Right lobe of liver (tissue), 6 donors: ENCODE measurements around the gene CA11. TPM values are rescaled to one million over a fixed set of nuclear protein-coding genes. Genes with fewer than 3 reads are reported as not detected.

Experiments
- ATAC-seq, 4 donors: fragments of 200-7000 bp; cut with Tn5 transposase; one replicate each; pipeline ENCODE4 v1.9.1; 2020; ENCODE audit warnings: mild to moderate bottlenecking in 4 of 4, moderate library complexity in 4 of 4
- DNase-seq, 3 donors: peaks; one replicate each; pipeline ENCODE4 v3.0.0-alpha.2; 2020
- H3K27ac ChIP-seq, 3 donors: fragments of 200-600 bp; one replicate each; pipeline ENCODE4 v1.8.0; 2022
- H3K27me3 ChIP-seq, 2 donors: fragments of 200-600 bp; one replicate each; pipeline ENCODE4 v1.8.0; 2022
- H3K36me3 ChIP-seq, 4 donors: fragments of 200-600 bp; sonication (generic) in 1 of 4; one replicate each; pipeline versions ENCODE4 v1.5.1 to v1.8.0; 2017 to 2022; ENCODE audit warnings: control low read depth in 1 of 4
- H3K4me1 ChIP-seq, 4 donors: fragments of 200-600 bp; sonication (generic) in 1 of 4; one replicate each; pipeline versions ENCODE4 v1.5.1 to v1.8.0; 2017 to 2022; ENCODE audit warnings: control low read depth in 1 of 4
- H3K4me3 ChIP-seq, 3 donors: fragments of 200-600 bp; one replicate each; pipeline ENCODE4 v1.8.0; 2022
- H3K9me3 ChIP-seq, 4 donors: fragments of 200-600 bp; sonication (generic) in 1 of 4; one replicate each; pipeline versions ENCODE4 v1.5.1 to v1.8.0; 2017 to 2022; ENCODE audit warnings: control low read depth in 1 of 4
- POLR2A ChIP-seq: fragments of 450-650 bp; IDR thresholded peaks from one replicate; pipeline ENCODE4 v1.6.1; 2017; ENCODE audit warnings: antibody characterized with exemption, mild to moderate bottlenecking
- WGBS: methylation state at CpG from one replicate; pipeline ENCODE4 v1.1.6; 2018; ENCODE audit warnings: low coverage, low lambda C conversion rate; ENCODE audit not compliant: insufficient coverage; ENCODE audit errors: missing lambda C conversion rate; 5-methylcytosine and 5-hydroxymethylcytosine counted together
- intact Hi-C, 2 donors: fragments of 100-400 bp; cut with DNase I; formaldehyde crosslinking; loops; one replicate each; pipeline versions ENCODE4 v1.11.2 to v1.14.1; 2022
- total RNA-seq, 6 experiments: library from RNA; depleted of rRNA in 2 of 6; stranded (reverse); fragments of >200 nt in 2 of 6; fragmentation: NEBNext Ultra II Directional in 3 of 6; extraction: Animal tissue kit (Norgen Biotek cat#: 25700) in 3 of 6; gene quantifications; one replicate each; pipeline versions ENCODE4 v1.1.0 to v1.2.4, GENCODE V29; 2016 to 2023
- TF ChIP-seq, protein P1 (sequence below), 4 donors: fragments of 200-600 bp in 3 of 4; fragments of 450-650 bp in 1 of 4; IDR thresholded peaks; one replicate each; pipeline versions ENCODE4 v1.5.1 to v1.8.0; 2016 to 2022; ENCODE audit warnings: antibody characterized with exemption in 4 of 4, mild to moderate bottlenecking in 2 of 4
- donor health status: DM: no; HTN: yes; CAD: no.
- donor health status: DM: no; HTN: no; CAD: no.
- donor health status: DM: no; HTN: no; CAD: no.
- donor health status: DM: no; HTN: yes; CAD: no.
- donor health status: DM: no; HTN: yes; CAD: no.

CA11 gene
- total RNA-seq, 6 experiments from 2014 or later: 0.25 to 2.0 (median 0.54) TPM

DNA sequence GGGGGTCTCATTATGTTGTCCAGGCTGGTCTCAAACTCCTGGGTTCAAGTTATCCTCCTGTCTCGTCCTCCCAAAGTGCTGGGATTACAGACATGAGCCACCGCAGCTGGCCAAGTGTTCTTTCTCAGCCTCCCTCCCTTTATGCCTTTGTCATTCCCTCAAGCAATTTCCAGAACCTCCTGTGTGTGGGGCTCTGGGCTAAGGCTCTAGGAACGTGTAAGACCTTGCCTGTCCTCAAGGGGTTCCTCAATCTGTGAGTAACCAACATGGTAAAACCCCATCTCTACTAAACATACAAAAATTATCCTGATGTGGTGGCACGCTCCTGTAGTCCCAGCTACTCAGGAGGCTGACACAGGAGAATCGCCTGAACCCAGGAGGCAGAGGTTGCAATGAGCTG lies 55.0 kb downstream of the CA11 start:
- H3K4me3 ChIP-seq: no peak overlapping the region
- no peak overlapping the region for H3K27ac ChIP-seq
- no peaks in the 10 kb centered on the region for H3K4me1 ChIP-seq
- intact Hi-C loops: loop anchor here in 1 of 2 donors (10.0 kb wide), 1 partner anchor 96 kb away; no protein-coding TSS in a partner anchor
- TF ChIP-seq POLR2A: no peak
- TF ChIP-seq, protein P1, sequence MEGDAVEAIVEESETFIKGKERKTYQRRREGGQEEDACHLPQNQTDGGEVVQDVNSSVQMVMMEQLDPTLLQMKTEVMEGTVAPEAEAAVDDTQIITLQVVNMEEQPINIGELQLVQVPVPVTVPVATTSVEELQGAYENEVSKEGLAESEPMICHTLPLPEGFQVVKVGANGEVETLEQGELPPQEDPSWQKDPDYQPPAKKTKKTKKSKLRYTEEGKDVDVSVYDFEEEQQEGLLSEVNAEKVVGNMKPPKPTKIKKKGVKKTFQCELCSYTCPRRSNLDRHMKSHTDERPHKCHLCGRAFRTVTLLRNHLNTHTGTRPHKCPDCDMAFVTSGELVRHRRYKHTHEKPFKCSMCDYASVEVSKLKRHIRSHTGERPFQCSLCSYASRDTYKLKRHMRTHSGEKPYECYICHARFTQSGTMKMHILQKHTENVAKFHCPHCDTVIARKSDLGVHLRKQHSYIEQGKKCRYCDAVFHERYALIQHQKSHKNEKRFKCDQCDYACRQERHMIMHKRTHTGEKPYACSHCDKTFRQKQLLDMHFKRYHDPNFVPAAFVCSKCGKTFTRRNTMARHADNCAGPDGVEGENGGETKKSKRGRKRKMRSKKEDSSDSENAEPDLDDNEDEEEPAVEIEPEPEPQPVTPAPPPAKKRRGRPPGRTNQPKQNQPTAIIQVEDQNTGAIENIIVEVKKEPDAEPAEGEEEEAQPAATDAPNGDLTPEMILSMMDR (IDR thresholded peaks at IDR 0.05): no peak
- WGBS: 74% methylated on average over 5 of the region's 5 CpGs
- no peaks in the 10 kb centered on the region for H3K27me3 ChIP-seq
- DNase-seq: no peak
- no peak for ATAC-seq
- H3K9me3 ChIP-seq: no peaks in the 10 kb centered on the region
- no peaks in the 10 kb centered on the region for H3K36me3 ChIP-seq

DNA sequence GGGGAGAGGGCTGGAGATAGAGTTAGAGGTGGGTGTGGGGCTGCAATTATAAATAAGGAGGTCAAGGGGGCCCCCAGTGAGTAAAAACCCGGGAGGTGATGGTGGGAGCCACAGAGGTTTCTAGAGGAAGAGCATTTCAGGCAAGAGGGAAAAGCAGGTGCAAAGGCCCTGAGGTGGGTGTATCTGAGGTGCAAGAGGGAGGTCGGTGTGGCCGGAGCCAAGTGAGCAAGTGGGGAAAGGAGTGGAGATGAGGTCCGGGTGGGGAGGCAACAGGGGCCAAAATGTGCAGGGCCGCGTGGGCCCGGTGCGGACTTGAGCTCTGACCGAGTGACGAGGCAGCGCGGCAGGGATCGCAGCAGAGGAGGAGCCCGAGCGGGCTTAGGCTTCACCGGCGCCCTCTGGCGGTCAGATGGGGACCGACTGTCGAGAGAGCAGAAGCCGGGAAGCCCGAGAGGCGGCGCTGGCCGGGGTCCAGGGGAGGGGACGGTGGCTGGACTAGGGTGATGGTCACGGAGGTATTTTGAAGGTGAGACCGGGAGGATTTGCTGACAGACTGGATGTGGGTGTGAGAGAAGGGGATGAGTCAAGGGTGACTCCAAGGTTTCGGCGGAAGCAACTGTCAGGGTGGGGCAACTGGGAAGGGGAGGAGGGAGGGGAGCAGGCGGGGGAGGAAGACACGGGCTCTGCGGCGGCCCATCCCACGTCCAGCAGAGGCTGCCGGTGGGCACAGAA lies 57.2 kb downstream of the CA11 start:
- Histone ChIP-seq H3K9me3 (no peaks in the 10 kb centered on the region), H3K27me3 (no peaks in the 10 kb centered on the region), H3K4me3 (peak overlapping the region in 1 of 3 donors; percentile 29), H3K27ac (no peak overlapping the region), H3K36me3 (no peaks in the 10 kb centered on the region), H3K4me1 (peaks cover 0 to 3% (median 0%) of the 10 kb centered on the region in 4 donors)
- ATAC-seq: peak; percentile 78 to 84 (median 82)
- TF ChIP-seq POLR2A: no peak
- TF ChIP-seq, protein P1 (IDR thresholded peaks at IDR 0.05): peak; percentile 86 to 94 (median 92)
- intact Hi-C loops: no loop called here
- WGBS: 2% methylated on average over 27 of the region's 36 CpGs
- peak; percentile 89 to 92 (median 90) for DNase-seq

Other genes with a start within 250 kb of the CA11 start
- gene GRWD1, start 200.2 kb downstream of the CA11 start, total RNA-seq: 10 to 100 TPM; 14.7 to 31.0 (median 17.6) TPM
- gene KCNJ14, start 190.6 kb downstream of the CA11 start, total RNA-seq: under 1 TPM; 0.22 to 0.44 (median 0.31) TPM
- 10 to 100 TPM in 5 of 6 experiments, 1 to 10 TPM in 1; 7.7 to 22.7 (median 13.5) TPM for gene CYTH2, start 176.8 kb downstream of the CA11 start, total RNA-seq
- gene LMTK3, start 134.4 kb downstream of the CA11 start, total RNA-seq: under 1 TPM in 5 of 6 experiments, not detected in 1; 0.09 to 0.31 (median 0.12) TPM
- gene SULT2B1, start 94.0 kb downstream of the CA11 start, total RNA-seq: under 1 TPM in 1 of 6 experiments, not detected in 5; 0.61 TPM
- gene SPACA4, start 39.4 kb downstream of the CA11 start, total RNA-seq: not detected
- under 1 TPM in 2 of 6 experiments, not detected in 4; 0.22 to 0.37 TPM for gene FAM83E, start 31.1 kb downstream of the CA11 start, total RNA-seq
- gene RPL18, start 27.0 kb downstream of the CA11 start, total RNA-seq: 100 to 1,000 TPM; 355 to 867 (median 385) TPM
- 10 to 100 TPM; 11.4 to 30.1 (median 17.2) TPM for gene SPHK2, start 26.7 kb downstream of the CA11 start, total RNA-seq
- gene DBP, start 8.8 kb downstream of the CA11 start, total RNA-seq: 10 to 100 TPM in 2 of 6 experiments, 1 to 10 TPM in 4; 1.8 to 11.6 (median 3.3) TPM
- under 1 TPM in 2 of 6 experiments, not detected in 4; 0.11 to 0.32 TPM for gene NTN5, start 26.8 kb upstream of the CA11 start, total RNA-seq
- 1 to 10 TPM in 1 of 6 experiments, not detected in 5; 2.6 TPM for gene FUT2, start 49.8 kb upstream of the CA11 start, total RNA-seq
- gene MAMSTR, start 73.5 kb upstream of the CA11 start, total RNA-seq: under 1 TPM in 5 of 6 experiments, not detected in 1; 0.22 to 0.37 (median 0.24) TPM
- gene RASIP1, start 94.4 kb upstream of the CA11 start, total RNA-seq: 1 to 10 TPM; 2.7 to 6.7 (median 4.9) TPM
- under 1 TPM in 5 of 6 experiments, not detected in 1; 0.10 to 0.35 (median 0.13) TPM for gene IZUMO1, start 100.7 kb upstream of the CA11 start, total RNA-seq
- 1 to 10 TPM in 3 of 6 experiments, under 1 TPM in 3; 0.22 to 1.9 (median 0.93) TPM for gene FUT1, start 106.5 kb upstream of the CA11 start, total RNA-seq
- gene FGF21, start 109.3 kb upstream of the CA11 start, total RNA-seq: 10 to 100 TPM in 4 of 6 experiments, 1 to 10 TPM in 1, not detected in 1; 5.1 to 55.3 (median 32.7) TPM
- 10 to 100 TPM in 4 of 6 experiments, 1 to 10 TPM in 2; 8.9 to 48.3 (median 12.5) TPM for gene BCAT2, start 164.8 kb upstream of the CA11 start, total RNA-seq
- gene HSD17B14, start 190.3 kb upstream of the CA11 start, total RNA-seq: 10 to 100 TPM in 4 of 6 experiments, 1 to 10 TPM in 2; 3.5 to 78.0 (median 15.7) TPM
- 10 to 100 TPM in 4 of 6 experiments, 1 to 10 TPM in 2; 5.7 to 25.6 (median 12.0) TPM for gene PLEKHA4, start 222.4 kb upstream of the CA11 start, total RNA-seq
- 10 to 100 TPM in 4 of 6 experiments, 1 to 10 TPM in 2; 4.5 to 25.6 (median 12.2) TPM for gene PPP1R15A, start 226.2 kb upstream of the CA11 start, total RNA-seq